Large intestine (tissue), 3 donors: ENCODE data around the gene TMEM94. TPM values are rescaled to one million over a fixed set of nuclear protein-coding genes. Genes with fewer than 3 reads are reported as not detected.

Experiments used
- DNase-seq, 2 donors: peaks; one replicate each; pipeline versions ENCODE4 v3.0.0 to v3.0.0-alpha.2; 2013
- H3K27ac ChIP-seq: one replicate; pipeline ENCODE4 v1.5.1; 2013; ENCODE audit warnings: low read length
- H3K27me3 ChIP-seq: 2 replicates; pipeline ENCODE4 v1.6.1; 2013; ENCODE audit warnings: low read length; ENCODE audit not compliant: control insufficient read depth, insufficient read depth
- H3K36me3 ChIP-seq: 2 replicates; pipeline ENCODE4 v1.6.1; 2013; ENCODE audit warnings: low read length; ENCODE audit not compliant: control insufficient read depth, insufficient read depth
- H3K4me1 ChIP-seq: one replicate; pipeline ENCODE4 v1.6.1; 2013; ENCODE audit warnings: low read length; ENCODE audit not compliant: control insufficient read depth, insufficient read depth
- H3K4me3 ChIP-seq: one replicate; pipeline ENCODE4 v1.5.1; 2013; ENCODE audit warnings: low read length
- H3K9me3 ChIP-seq: one replicate; pipeline ENCODE4 v1.6.1; 2013; ENCODE audit warnings: mild to moderate bottlenecking, low read depth, low read length, moderate library complexity; ENCODE audit not compliant: control insufficient read depth
- WGBS: methylation state at CpG from one replicate; pipeline ENCODE4 v1.1.5; 2013; ENCODE audit warnings: low lambda C conversion rate; ENCODE audit not compliant: insufficient coverage; 5-methylcytosine and 5-hydroxymethylcytosine counted together
- polyA plus RNA-seq: library from polyadenylated mRNA; unstranded; fragments of 120-200 nt; gene quantifications from one replicate; pipeline ENCODE4 v1.2.1, GENCODE V29; 2013

TMEM94 gene
- polyA plus RNA-seq, 1 donor, result 56.7 TPM

- H3K27me3 ChIP-seq, result no peaks in the 10 kb centered on the region
- peak overlapping the region; percentile 95 for H3K27ac ChIP-seq
- peak; percentile 65 to 83 for DNase-seq
- H3K36me3 ChIP-seq, result peaks cover 33% of the 10 kb centered on the region
- H3K4me3 ChIP-seq, result peak overlapping the region; percentile 5
- peaks cover 90% of the 10 kb centered on the region for H3K4me1 ChIP-seq
- H3K9me3 ChIP-seq, result no peaks in the 10 kb centered on the region
- WGBS, result no CpG with 5 or more reads among the region's 15 CpGs
Measured at GRCh38 chr17:75542728-75543336, 86.4 kb downstream of the TMEM94 start.

GRCh38 chr17:75544250-75544649, 87.8 kb downstream of the TMEM94 start:
- Histone ChIP-seq H3K4me3 (no peak overlapping the region), H3K27ac (peak overlapping the region; percentile 22), H3K36me3 (peaks cover 33% of the 10 kb centered on the region), H3K27me3 (no peaks in the 10 kb centered on the region), H3K9me3 (no peaks in the 10 kb centered on the region), H3K4me1 (peaks cover 89% of the 10 kb centered on the region)
- no CpG with 5 or more reads among the region's 8 CpGs for WGBS
- DNase-seq, result no peak

- Histone ChIP-seq H3K4me3 (no peak overlapping the region), H3K27me3 (no peaks in the 10 kb centered on the region), H3K36me3 (peaks cover 30% of the 10 kb centered on the region), H3K27ac (no peak overlapping the region), H3K4me1 (peaks cover 89% of the 10 kb centered on the region), H3K9me3 (no peaks in the 10 kb centered on the region)
- no peak for DNase-seq
- WGBS, result no CpG with 5 or more reads among the region's 13 CpGs
Measured at GRCh38 chr17:75546181-75546580, 89.7 kb downstream of the TMEM94 start.

GRCh38 chr17:75547091-75547490, 90.7 kb downstream of the TMEM94 start:
- Histone ChIP-seq H3K4me3 (no peak overlapping the region), H3K9me3 (no peaks in the 10 kb centered on the region), H3K27me3 (no peaks in the 10 kb centered on the region), H3K27ac (no peak overlapping the region), H3K4me1 (peaks cover 86% of the 10 kb centered on the region), H3K36me3 (peaks cover 34% of the 10 kb centered on the region)
- no peak for DNase-seq
- WGBS, result no CpG with 5 or more reads among the region's 9 CpGs

GRCh38 chr17:75548813-75549212, 92.4 kb downstream of the TMEM94 start:
- Histone ChIP-seq H3K9me3 (no peaks in the 10 kb centered on the region), H3K27ac (peak overlapping the region; percentile 100), H3K27me3 (no peaks in the 10 kb centered on the region), H3K36me3 (peaks cover 40% of the 10 kb centered on the region), H3K4me1 (peaks cover 86% of the 10 kb centered on the region), H3K4me3 (no peak overlapping the region)
- WGBS, result no CpG with 5 or more reads among the region's 5 CpGs
- no peak for DNase-seq

Other genes starting within 250 kb of the TMEM94 start
- gene GGA3, start 195.0 kb upstream of the TMEM94 start, polyA plus RNA-seq, result 41.3 TPM
- gene MRPS7, start 194.8 kb upstream of the TMEM94 start, polyA plus RNA-seq, result 59.3 TPM
- gene MIF4GD, start 185.4 kb upstream of the TMEM94 start, polyA plus RNA-seq, result 23.2 TPM
- 10.8 TPM for gene SLC25A19, start 167.2 kb upstream of the TMEM94 start, polyA plus RNA-seq
- gene GRB2, start 51.0 kb upstream of the TMEM94 start, polyA plus RNA-seq, result 67.7 TPM
- 13.9 TPM for gene CASKIN2, start 58.9 kb downstream of the TMEM94 start, polyA plus RNA-seq
- gene TSEN54, start 59.9 kb downstream of the TMEM94 start, polyA plus RNA-seq, result 65.3 TPM
- 149 TPM for gene LLGL2, start 69.1 kb downstream of the TMEM94 start, polyA plus RNA-seq
- 595 TPM for gene MYO15B, start 131.2 kb downstream of the TMEM94 start, polyA plus RNA-seq
- gene SMIM5, start 176.8 kb downstream of the TMEM94 start, polyA plus RNA-seq, result 19.6 TPM
- 51.9 TPM for gene RECQL5, start 210.5 kb downstream of the TMEM94 start, polyA plus RNA-seq
- 70.7 TPM for gene SAP30BP, start 210.7 kb downstream of the TMEM94 start, polyA plus RNA-seq